OCI-LY7 (cell line): ENCODE measurements around the gene FRMPD4.

ENCODE experiments used
- EZH2phosphoT487 ChIP-seq: fragments of 200-600 bp; sonication (generic); IDR thresholded peaks from 2 replicates; pipeline ENCODE4 v1.6.1; 2018; ENCODE audit warnings: low read depth, borderline replicate concordance, mild to moderate bottlenecking, mixed run types, antibody characterized with exemption, low read length, moderate library complexity, mixed read lengths
- TF ChIP-seq, protein P1 (sequence below): fragments of 200-600 bp; sonication (generic); conservative IDR thresholded peaks from 2 replicates; pipeline ENCODE4 v1.5.1; 2014; ENCODE audit warnings: mild to moderate bottlenecking, antibody characterized with exemption, low read length, moderate library complexity, mixed read lengths

GRCh38 chrX:12223650-12224049 is 85.4 kb downstream of the FRMPD4 start:
- TF ChIP-seq, protein P1, sequence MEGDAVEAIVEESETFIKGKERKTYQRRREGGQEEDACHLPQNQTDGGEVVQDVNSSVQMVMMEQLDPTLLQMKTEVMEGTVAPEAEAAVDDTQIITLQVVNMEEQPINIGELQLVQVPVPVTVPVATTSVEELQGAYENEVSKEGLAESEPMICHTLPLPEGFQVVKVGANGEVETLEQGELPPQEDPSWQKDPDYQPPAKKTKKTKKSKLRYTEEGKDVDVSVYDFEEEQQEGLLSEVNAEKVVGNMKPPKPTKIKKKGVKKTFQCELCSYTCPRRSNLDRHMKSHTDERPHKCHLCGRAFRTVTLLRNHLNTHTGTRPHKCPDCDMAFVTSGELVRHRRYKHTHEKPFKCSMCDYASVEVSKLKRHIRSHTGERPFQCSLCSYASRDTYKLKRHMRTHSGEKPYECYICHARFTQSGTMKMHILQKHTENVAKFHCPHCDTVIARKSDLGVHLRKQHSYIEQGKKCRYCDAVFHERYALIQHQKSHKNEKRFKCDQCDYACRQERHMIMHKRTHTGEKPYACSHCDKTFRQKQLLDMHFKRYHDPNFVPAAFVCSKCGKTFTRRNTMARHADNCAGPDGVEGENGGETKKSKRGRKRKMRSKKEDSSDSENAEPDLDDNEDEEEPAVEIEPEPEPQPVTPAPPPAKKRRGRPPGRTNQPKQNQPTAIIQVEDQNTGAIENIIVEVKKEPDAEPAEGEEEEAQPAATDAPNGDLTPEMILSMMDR = no peak
- TF ChIP-seq EZH2phosphoT487 = no peak
